RWPE1 (cell line): ENCODE measurements around the gene PPP1R1A.

Source experiments
- CTCF ChIA-PET: fragments of 350-600 bp; sonication (Branson Sonifier 250); formaldehyde crosslinking; extraction: SDS; loops from one replicate; lab custom pipeline; 2021; lab: Yijun Ruan, JAX
- POLR2A ChIA-PET: fragments of 400-600 bp; formaldehyde crosslinking; extraction: SDS; loops from one replicate; lab custom pipeline; 2020; ENCODE audit warnings: antibody characterized with exemption; ENCODE audit not compliant: low non-redundant PET; lab: Yijun Ruan, JAX
- DNase-seq: peaks from one replicate; pipeline ENCODE4 v3.0.0; 2012; ENCODE audit warnings: low spot score
- H3K27ac ChIP-seq: fragments of 450-650 bp; 2 replicates; pipeline ENCODE4 v1.5.1; 2017
- TF ChIP-seq, protein P1 (sequence below): fragments of 450-650 bp; conservative IDR thresholded peaks from 2 replicates; pipeline ENCODE4 v1.5.1; 2017; ENCODE audit warnings: low read depth, mild to moderate bottlenecking

The PPP1R1A gene

GRCh38 chr12:54596526-54596946 lies 8.1 kb upstream of the PPP1R1A start:
- POLR2A ChIA-PET, result no interaction called here
- TF ChIP-seq, protein P1, sequence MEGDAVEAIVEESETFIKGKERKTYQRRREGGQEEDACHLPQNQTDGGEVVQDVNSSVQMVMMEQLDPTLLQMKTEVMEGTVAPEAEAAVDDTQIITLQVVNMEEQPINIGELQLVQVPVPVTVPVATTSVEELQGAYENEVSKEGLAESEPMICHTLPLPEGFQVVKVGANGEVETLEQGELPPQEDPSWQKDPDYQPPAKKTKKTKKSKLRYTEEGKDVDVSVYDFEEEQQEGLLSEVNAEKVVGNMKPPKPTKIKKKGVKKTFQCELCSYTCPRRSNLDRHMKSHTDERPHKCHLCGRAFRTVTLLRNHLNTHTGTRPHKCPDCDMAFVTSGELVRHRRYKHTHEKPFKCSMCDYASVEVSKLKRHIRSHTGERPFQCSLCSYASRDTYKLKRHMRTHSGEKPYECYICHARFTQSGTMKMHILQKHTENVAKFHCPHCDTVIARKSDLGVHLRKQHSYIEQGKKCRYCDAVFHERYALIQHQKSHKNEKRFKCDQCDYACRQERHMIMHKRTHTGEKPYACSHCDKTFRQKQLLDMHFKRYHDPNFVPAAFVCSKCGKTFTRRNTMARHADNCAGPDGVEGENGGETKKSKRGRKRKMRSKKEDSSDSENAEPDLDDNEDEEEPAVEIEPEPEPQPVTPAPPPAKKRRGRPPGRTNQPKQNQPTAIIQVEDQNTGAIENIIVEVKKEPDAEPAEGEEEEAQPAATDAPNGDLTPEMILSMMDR, result peak; percentile 87
- peak; percentile 56 for DNase-seq
- no peak overlapping the region for H3K27ac ChIP-seq
- CTCF ChIA-PET, result interaction anchor here (0.6 to 1.6 kb wide), 17 partner anchors 9 to 477 kb away, joined by 3 to 8 read pairs (median 3); partner anchors contain the start of gene LACRT

- ChIA-PET CTCF (interaction anchor here (0.5 to 1.6 kb wide), 10 partner anchors 15 to 1123 kb away, joined by 3 to 8 read pairs (median 3); partner anchors contain the start of gene LACRT), POLR2A (no interaction called here)
- TF ChIP-seq, protein P1, result no peak
- H3K27ac ChIP-seq, result no peak overlapping the region
- DNase-seq, result no peak
These were observed 7.0 kb upstream of the PPP1R1A start for GRCh38 chr12:54595471-54595870.

GRCh38 chr12:54593725-54594124 lies 5.3 kb upstream of the PPP1R1A start:
- POLR2A ChIA-PET, result no interaction called here
- no peak overlapping the region for H3K27ac ChIP-seq
- TF ChIP-seq, protein P1, result no peak
- CTCF ChIA-PET, result interaction anchor here (0.6 kb wide), 3 partner anchors 16 to 95 kb away, joined by 3 to 4 read pairs (median 3); no protein-coding TSS in a partner anchor
- no peak for DNase-seq

GRCh38 chr12:54593135-54593534 lies 4.7 kb upstream of the PPP1R1A start:
- no peak overlapping the region for H3K27ac ChIP-seq
- POLR2A ChIA-PET, result no interaction called here
- CTCF ChIA-PET, result interaction anchor here (0.6 kb wide), 1 partner anchor 42 kb away, joined by 3 read pairs; no protein-coding TSS in a partner anchor
- DNase-seq, result no peak
- TF ChIP-seq, protein P1, result no peak

- POLR2A ChIA-PET, result no interaction called here
- CTCF ChIA-PET, result interaction anchor here (0.7 kb wide), 1 partner anchor 45 kb away, joined by 3 read pairs; no protein-coding TSS in a partner anchor
- no peak overlapping the region for H3K27ac ChIP-seq
- TF ChIP-seq, protein P1, result no peak
- DNase-seq, result no peak
These were observed 3.9 kb upstream of the PPP1R1A start for GRCh38 chr12:54592316-54592715.

GRCh38 chr12:54590978-54591591 lies 2.6 kb upstream of the PPP1R1A start:
- no peak for DNase-seq
- H3K27ac ChIP-seq, result no peak overlapping the region
- POLR2A ChIA-PET, result no interaction called here
- TF ChIP-seq, protein P1, result no peak
- CTCF ChIA-PET, result interaction anchor here (0.6 to 1.0 kb wide), 3 partner anchors 11 to 41 kb away, joined by 3 to 6 read pairs (median 3); partner anchors contain the start of gene PDE1B
